GM21786 (cell line): ENCODE results near the gene TMEM98.
"Not testable (repeated sequence)": the region's sequence is repeated elsewhere in the genome, so short reads cannot be mapped to it uniquely, and the experiment has no call there.

ENCODE experiments used
- ATAC-seq: cut with Tn5 transposase; IDR thresholded peaks from one replicate; pipeline ENCODE4 v1.9.1; 2021; ENCODE audit not compliant: unreplicated experiment

The TMEM98 gene

DNA sequence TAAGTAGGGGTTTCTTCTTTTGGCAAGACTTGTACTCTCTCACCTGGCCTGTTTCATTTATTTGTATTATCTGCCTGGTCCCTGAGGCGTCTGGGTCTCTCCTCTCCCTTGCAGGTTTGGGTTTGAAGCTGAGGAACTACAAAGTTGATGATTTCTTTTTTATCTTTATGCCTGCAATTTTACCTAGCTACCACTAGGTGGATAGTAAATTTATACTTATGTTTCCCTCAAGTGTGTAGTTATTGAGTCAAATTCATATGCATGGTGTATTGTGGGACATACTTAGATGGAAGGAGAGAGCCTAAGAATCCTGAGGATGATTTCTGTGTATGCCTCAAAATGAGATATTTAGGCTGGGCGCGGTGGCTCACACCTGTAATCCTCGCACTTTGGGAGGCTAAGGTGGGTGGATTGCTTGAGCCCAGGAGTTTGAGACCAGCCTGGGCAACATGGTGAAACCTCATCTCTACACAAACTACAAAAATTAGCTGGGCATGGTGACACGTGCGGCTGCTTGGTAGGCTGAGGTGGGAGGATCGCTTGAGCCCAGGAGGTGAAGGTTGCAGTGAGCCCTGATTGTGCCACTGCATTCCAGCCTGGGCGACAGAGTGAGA lies 13.6 kb downstream of the TMEM98 start:
- no peak for ATAC-seq

DNA sequence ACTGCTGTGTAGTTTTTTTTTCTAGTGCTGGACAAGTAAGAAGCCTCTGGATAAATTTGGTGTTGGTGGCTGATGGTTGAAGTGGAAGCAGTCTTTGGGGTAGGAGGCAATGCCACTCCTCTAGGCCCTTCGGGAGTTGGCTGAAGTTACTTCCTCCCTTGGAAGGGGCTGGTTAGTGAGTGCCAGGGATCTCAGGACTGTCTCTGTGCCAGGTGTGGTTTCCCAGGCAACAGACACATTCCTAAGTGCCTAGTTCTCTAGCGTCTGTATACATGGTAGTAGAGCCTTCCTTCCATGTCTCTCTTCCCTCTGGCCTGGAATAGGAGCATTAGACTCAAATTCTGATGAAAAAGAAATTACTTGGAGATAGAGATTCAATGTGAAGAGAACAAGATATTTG lies 15.3 kb downstream of the TMEM98 start:
- ATAC-seq: no peak

DNA sequence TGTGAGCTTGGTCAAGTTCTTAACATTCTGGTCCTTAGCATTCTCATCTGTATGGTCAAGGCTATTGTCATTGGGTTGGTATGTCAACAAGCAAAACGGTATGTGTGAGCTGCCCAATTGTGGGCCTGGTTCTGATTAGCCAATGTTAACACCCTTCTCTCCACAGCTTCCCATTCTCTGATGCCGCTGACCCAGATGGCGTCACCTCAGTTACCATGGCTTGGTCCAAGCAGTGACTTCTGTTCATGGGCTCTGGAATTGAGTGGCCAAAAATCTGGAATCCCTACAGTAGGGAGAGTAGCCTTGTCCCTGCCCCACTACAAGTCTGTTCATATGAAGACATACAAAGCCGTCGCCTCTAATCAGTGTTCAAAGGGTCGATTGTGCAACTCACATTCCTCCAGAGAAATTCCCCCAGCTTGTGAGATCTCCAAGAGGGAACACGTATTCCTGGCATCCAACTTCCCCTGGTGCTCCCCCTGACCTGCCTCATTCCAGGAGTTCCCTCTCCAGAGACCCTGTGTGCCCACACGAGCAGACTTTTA lies 15.8 kb downstream of the TMEM98 start:
- no peak for ATAC-seq

DNA sequence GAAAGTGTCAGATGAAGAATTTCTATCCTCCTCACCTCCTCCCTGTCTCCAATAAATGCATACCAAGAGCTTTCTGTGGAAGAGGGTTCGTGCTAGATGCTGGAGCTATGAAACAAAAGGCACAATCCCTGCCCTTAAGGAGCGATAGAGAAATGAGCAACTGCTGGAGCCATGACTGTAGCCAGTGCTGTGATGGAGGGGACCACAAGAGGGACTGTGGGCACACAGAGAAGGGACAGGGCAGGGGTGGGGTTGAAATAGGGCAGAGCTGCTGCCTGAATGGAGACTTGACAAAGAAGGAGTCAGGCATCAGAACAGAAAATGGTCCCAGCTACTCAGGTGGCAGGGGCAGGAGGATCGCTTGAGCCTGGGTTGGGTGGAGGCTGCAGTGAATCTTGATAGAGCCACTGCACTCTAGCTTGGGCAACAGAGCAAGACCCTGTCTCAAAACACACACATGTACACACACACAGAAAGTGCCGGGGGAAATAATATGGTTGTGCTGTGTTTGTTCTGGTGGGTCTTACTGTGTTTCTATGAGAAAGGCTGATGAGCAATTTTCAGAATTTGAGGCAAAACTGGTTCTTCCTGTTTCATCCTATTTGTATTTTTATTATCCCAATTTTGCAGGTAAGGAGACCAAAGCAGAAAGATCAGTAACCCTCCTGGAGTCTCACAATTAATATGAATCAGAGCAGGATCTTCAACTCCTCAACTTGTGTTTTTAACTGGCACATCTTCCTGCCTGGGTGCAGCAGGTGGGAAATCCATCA lies 16.5 kb downstream of the TMEM98 start:
- no peak for ATAC-seq

DNA sequence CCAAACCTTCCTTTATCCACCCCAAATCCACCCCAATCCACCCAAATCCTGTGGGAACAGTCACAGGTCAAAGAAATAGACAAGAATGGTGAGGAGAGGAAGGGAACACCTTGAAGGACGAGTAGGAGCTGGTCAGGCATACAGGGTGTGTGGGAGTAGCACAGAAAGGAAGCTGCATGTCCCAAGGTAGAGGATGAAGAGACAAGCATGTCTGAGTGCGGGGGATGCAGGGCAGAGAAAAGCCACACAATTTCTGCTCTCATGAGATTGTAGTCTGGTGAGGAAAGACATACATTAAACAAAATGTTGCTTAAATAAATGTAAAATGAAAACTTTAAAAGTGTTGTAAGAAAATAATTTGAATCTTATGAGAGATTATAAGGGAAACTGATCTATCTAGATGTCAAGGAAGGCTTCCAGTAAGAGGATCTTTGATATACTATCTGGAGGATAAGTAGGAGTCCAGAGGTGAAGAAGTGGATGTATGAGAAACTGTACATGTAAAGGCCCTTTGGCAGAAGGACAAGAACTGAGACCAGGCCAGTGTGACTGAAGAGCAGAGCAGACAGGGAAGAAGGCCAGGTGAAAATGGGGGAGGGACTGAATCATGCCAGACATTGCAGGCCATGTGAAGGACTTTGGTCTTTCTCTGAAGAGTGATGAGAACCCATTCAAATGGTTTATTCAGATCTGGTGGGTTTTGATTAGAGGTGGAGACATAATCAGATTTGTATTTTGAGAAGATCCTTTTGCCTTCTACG lies 18.6 kb downstream of the TMEM98 start:
- no peak for ATAC-seq

DNA sequence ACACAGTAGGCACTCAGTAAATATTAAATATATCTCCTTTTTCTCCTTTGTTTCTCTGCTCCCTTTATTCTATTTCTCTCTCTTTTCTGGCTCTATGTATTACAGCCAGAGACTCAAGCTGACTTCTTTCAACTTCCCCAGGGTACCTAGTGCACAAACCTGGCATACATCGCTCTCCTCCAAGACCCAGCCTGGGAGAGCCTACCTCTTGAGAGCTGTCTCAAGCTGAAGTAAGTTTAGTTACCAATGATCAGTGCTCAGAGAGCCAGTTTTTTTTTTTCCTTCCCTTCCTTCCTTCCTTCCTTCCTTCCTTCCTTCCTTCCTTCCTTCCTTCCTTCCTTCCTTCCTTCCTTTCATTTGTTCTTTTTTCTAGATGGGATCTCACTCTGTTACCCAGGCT lies 19.8 kb downstream of the TMEM98 start:
- no peak for ATAC-seq

DNA sequence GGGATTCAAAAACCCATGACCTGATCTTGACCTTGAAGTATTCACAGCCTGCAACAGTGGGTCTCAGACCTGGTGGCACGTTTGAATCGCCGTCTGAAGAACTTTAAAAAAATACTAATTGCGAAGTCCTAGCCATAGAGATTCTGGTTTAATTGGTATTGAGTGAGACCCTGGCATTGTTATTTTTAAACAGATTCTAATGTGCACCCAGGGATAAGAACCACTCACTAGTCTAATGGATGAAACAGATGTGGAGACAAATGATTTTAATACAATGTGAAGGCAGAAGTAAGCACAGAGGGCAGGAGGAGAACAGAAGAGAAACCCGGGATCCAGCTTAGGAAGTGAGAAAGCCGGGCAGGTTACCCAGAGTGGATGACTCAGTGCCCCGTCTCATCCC lies 21.2 kb downstream of the TMEM98 start:
- ATAC-seq: no peak

DNA sequence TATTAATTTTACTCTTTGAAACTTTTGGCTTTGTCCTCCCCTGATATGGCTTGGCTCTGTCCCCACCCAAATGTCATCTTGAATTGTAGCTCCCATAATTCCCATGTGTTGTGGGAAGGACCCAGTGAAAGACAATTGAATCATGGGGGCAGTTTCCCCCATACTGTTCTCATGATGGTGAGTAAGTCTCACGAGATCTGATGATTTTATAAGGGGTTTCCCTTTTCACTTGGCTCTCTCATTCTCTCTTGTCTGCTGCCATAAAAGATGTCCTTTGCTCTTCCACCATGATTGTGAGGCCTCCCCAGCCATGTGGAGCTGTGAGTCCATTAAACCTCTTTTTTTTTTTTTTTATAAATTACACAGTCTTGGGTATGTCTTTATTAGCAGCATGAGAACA lies 24.5 kb downstream of the TMEM98 start:
- ATAC-seq: not testable (repeated sequence)

DNA sequence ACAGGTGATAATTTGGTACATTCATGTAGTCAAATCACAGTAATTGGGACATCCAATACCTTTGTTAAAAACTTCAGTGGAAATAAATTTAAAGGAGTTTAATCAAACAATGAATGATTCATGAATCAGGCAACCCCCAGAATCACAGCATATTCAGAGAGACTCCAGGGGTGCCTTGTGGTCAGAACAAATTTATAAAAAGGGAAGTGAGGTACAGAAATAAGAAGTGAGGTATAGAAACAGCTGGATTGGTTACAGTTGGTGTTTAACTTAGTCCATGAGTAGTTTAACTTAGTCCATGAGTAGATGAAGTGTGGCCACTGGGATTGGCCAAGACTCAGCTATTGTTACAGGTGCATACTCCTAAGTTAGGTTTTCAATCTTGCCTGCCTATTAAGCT lies 25.1 kb downstream of the TMEM98 start:
- ATAC-seq: no peak

DNA sequence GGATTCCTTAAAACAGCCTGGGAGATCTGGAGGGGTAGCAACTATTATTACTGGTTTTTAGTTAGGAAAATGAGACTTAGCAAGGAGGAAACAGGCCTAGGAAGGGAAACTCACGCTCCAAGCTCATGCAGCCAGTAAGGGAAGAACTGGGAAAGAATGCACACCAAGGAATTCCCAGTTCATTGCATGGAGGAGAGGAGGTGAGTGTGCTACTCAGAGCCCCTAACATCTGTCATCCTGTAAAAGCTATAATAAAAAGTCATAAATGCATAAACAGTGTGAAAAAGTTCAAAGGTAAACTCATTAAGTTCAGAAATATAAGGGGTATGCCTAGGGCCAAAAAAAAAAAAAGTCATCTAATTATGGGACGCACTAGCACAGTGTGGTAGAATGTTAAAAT lies 25.9 kb downstream of the TMEM98 start:
- ATAC-seq: no peak

DNA sequence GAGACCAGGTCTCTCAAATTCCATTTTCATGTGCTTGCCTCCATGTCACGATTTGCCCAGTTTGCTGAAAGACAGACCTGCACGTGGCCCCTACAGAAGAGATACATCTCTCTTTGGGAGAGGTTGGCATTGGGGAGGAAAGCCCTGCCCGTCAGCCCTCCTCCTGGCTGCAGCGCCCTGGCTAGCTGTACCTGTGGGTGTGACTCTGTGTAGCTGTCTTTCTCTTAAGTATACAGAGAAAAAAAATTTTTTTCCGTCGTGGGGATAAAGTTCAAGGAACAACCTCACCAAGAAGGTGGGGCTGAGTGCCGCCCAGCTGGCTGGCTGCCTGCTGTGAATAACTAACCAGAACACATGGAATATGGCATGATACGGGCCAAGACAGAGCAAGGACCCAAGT lies 26.5 kb downstream of the TMEM98 start:
- no peak for ATAC-seq

DNA sequence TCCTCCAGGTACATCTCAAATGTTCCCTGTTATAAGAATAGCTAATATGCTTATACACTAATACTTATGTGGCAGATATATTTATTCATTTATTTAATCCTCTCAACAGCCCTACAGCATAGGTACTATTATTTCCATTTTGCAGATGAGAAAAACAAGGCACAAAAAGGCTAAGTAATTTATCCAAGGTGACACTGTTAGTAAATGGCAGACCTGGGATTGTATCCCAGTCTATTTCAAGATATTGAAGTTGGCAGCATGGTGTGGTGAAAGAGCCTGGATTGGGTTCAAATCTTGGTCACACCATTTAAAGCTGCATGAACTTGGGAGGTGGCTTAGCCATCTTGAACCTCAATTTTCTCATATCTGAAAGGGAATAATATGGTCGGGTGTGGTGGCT lies 27.2 kb downstream of the TMEM98 start:
- no peak for ATAC-seq

DNA sequence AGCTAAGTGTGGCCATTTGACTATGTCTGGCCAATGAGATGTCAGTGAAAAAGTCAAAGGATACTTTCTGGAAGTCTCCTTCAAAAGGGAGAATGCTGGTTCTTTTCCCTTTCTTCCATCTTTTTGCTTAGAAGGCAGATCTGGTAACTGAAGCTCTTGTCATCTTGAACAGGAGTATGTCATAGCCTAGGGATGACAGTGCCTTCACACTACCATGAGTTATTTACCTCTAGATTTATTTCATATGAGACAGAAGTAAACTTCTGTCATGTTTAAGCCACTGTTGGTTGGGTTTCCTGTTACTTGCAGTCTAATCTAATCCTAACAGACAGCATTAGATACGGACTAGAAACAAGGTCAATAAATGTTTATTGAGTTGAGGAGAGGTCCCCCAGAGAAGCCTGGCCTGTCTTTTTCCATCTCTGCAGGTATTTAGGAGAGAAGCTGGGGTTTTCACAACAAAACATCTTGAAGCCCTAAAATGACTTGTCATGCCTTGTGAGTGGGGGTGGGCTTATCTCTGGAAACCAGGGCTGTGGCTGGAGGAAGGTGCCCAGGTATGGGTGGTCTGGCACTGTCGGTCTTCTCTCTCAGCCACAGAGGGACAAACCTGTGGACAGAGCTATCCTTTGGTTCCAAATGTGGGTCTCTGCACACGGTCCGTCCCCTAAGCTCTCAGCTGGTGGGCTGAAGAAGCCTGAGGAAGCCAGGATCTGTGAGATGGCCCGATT lies 28.5 kb downstream of the TMEM98 start:
- ATAC-seq: no peak

DNA sequence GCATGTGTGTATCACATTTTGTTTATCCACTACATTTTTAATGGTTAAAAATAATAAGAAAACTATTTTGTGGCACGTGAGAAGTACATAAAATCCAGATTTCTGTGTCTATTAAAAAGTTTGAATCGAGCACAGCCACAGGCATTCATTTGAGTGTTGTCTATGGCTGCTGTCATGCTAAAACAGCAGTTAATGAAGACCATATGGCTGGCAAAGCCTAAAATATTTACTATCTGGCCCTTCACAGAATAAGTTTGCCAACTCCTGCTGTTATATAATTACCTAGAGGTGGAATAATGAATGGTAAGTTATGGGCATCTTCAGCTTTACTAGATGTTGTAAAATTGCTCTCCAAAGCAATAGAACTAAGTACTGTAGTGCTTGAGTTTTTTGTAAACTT lies 30.5 kb downstream of the TMEM98 start:
- ATAC-seq: no peak

DNA sequence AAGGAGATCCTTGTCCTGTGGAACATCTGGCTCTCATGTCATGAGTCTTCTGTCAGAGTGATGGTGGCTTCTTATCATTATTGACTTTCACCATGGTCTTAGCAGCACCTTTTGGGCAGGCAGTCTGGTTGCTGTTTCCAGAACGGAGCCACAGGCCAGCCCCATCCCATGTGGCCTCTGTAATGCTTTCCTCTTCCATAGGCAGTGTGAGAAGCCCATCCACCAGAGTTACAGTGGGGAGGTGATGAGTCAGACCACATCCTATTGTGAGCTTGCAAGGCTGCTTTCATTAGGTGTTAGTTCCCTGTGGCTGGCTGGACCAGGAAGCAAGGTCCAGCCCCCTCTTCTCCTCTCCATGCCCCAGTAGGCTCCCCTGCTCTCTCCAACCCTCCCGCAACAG lies 32.9 kb downstream of the TMEM98 start:
- ATAC-seq: no peak

DNA sequence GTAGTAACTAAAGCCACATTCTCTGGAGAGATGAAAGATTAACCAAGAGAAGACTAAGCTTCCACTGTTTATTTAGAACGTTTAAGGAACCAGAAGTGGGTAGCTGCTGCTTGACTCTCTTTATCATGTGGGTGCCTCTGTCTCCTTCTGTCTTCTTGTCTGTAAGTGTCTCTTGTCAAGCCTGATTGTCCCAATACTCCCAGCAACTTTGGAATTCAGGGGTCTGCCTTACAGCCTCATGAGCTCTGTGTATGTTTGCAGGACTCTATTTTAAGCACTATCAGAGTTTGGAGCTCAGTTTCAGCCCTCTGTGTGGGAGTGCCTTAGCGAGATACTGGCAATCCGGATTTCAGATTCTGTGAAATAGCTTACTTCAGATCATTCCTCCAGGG lies 34.4 kb downstream of the TMEM98 start:
- ATAC-seq: no peak

DNA sequence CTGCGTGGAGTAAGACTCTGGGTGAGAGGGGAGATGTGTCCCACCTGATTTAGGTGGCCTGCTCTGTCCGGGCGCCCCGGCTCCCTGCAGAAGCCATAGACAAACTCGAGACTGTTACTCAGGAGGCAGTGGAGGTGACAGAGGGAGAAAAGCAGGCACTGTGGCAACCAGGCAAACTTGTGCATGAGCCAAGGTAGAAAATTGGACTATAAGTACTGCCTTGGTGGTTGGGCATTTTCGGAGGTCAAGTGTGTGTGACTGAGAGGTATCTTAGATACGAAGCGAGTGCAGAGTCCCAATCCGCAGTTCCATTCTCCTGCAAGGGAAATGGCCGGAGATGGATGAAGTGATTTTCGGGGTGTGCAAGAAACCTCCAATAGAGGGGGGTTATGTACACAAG lies 36.6 kb downstream of the TMEM98 start:
- ATAC-seq: no peak

DNA sequence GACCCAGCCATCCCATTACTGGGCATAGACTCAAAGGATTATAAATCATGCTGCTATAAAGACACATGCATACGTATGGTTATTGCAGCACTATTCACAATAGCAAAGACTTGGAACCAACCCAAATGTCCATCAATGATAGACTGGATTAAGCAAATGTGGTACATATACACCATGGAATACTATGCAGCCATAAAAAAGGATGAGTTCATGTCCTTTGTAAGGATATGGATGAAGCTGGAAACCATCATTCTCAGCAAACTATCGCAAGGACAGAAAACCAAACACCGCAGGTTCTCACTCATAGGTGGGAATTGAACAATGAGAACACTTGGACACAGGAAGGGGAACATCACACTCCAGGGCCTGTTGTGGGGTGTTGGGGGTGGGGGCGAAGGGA lies 41.3 kb downstream of the TMEM98 start:
- ATAC-seq: not testable (repeated sequence)

DNA sequence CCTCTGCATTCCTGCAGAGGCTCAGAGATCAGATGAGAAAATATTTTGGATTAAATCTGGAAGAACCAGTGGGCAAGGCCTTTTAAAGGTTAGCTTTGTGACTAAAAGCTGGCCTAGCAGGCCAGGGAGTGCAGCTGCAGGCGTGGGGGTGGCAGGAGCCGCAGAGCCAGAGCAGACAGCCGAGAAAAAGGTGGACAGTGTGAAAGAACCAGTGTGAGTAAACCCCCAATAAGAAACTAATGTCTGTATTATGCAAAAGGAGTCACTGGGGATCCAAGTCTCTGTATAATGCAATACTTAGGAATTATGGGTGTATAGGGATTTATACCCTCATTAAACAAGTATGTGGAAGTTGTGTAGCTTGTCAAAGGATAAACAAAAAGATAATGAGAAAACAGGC lies 42.3 kb downstream of the TMEM98 start:
- ATAC-seq: no peak

DNA sequence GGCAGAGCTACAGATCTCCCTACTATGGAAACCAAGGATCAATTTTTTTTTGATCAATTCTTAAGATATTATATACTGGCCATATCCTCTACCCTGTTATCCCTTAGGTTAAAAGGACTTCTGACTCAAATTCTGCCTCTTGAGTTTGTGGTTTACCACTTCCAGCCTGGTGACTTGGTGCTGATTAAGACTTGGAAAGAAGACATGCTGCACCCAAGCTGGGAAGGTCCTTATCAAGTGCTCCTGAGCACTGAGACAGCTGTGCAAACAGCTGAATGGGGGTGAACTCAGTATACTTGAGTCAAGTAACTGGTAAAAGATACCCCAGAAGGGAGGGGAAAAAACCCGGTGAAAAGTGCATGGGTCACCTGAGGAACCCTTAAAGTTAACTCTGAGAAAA lies 43.2 kb downstream of the TMEM98 start:
- no peak for ATAC-seq

DNA sequence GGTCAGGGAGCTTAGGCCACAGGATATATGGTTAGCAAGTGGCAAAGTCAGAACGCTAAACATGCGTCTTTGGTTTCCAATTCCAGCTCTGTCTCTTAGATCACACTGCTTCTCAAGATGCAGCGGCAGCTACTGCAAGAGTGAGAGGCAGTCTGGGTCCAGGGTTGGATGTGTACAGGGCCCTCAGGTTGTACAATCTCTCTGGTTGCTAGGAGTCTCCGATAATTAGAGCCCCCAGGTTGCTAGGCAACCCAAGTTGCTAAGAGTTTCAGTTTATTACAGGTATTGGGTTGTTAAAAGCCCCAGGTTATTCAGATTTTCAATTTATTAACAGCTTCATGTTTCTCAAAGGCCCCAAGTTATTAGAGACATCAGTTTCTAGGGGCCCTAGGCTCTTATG lies 48.2 kb downstream of the TMEM98 start:
- no peak for ATAC-seq
